Chondrocyte (in vitro differentiated cells): ENCODE measurements around the gene ZNF491. TPM values are rescaled to one million over a fixed set of nuclear protein-coding genes. Genes with fewer than 3 reads are reported as not detected.

Experiments
- DNase-seq: peaks from one replicate; pipeline ENCODE4 v3.0.0; 2021; ENCODE audit warnings: mixed read lengths, low spot score
- H3K27ac Mint-ChIP-seq: one replicate; pipeline ENCODE4 v1.8.0; 2021; ENCODE audit warnings: mild to moderate bottlenecking, moderate library complexity, mixed read lengths; ENCODE audit not compliant: unreplicated experiment
- H3K27me3 Mint-ChIP-seq: 2 replicates; pipeline ENCODE4 v1.8.0; 2021; ENCODE audit warnings: low read depth, mixed read lengths
- H3K36me3 Mint-ChIP-seq: 2 replicates; pipeline ENCODE4 v1.8.0; 2021; ENCODE audit warnings: low read depth, mixed read lengths
- H3K4me1 Mint-ChIP-seq: 2 replicates; pipeline ENCODE4 v1.8.0; 2021; ENCODE audit warnings: low read depth, mild to moderate bottlenecking, mixed read lengths
- H3K4me3 Mint-ChIP-seq: one replicate; pipeline ENCODE4 v1.8.0; 2021; ENCODE audit warnings: mild to moderate bottlenecking, moderate library complexity, mixed read lengths; ENCODE audit not compliant: unreplicated experiment
- H3K9me3 Mint-ChIP-seq: 2 replicates; pipeline ENCODE4 v1.8.0; 2021; ENCODE audit warnings: low read depth, mixed read lengths
- CTCF ChIP-seq: fragments of 200-600 bp; sonication (generic); IDR thresholded peaks from 2 replicates; pipeline ENCODE4 v1.5.0; 2021; ENCODE audit warnings: antibody characterized with exemption, mild to moderate bottlenecking, moderate library complexity
- long read RNA-seq: library from polyadenylated mRNA; stranded (forward); transcript quantifications from one replicate; pipeline ENCODE4 v2.0.0, GENCODE V29; 2021
- total RNA-seq: library from RNA; stranded (reverse); gene quantifications from 3 replicates; pipeline ENCODE4 v1.2.1, GENCODE V29; 2021

Gene ZNF491
- 3.6 to 7.1 TPM (median 4.2 TPM) in 3 replicates for total RNA-seq
- long read RNA-seq, partial matches to known transcripts: 0 of 1 reads
- long read RNA-seq, other reads (novel, unspliced or antisense): 1 of 1 reads

GRCh38 chr19:11798391-11799330, at the start of gene ZNF491:
TSS of gene ZNF491 (plus strand) at chr19:11798523. CDS start at chr19:11805954, 7,431 bp downstream.
- peaks cover 10% of the 10 kb centered on the region for H3K36me3 Mint-ChIP-seq
- H3K27ac Mint-ChIP-seq: peak within 1 kb of the TSS; percentile 98
- peak; percentile 77 for TF ChIP-seq CTCF
- H3K4me3 Mint-ChIP-seq: peak within 1 kb of the TSS; percentile 93
- H3K9me3 Mint-ChIP-seq: peaks cover 10% of the 10 kb centered on the region
- H3K27me3 Mint-ChIP-seq: no peaks in the 10 kb centered on the region
- peaks cover 15% of the 10 kb centered on the region for H3K4me1 Mint-ChIP-seq
- peak; percentile 97 for DNase-seq

- Mint-ChIP-seq H3K9me3 (peaks cover 57% of the 10 kb centered on the region), H3K4me1 (no peaks in the 10 kb centered on the region), H3K36me3 (peaks cover 16% of the 10 kb centered on the region), H3K27ac (no peak overlapping the region), H3K27me3 (no peaks in the 10 kb centered on the region), H3K4me3 (no peak overlapping the region)
- no peak for DNase-seq
- no peak for TF ChIP-seq CTCF
Measured at GRCh38 chr19:11749751-11750150, 48.6 kb upstream of the ZNF491 start.

- Mint-ChIP-seq H3K4me3 (no peak overlapping the region), H3K27ac (no peak overlapping the region), H3K36me3 (peaks cover 18% of the 10 kb centered on the region), H3K9me3 (peaks cover 74% of the 10 kb centered on the region), H3K27me3 (no peaks in the 10 kb centered on the region), H3K4me1 (no peaks in the 10 kb centered on the region)
- DNase-seq: no peak
- no peak for TF ChIP-seq CTCF
Measured at GRCh38 chr19:11752244-11752736, 46.0 kb upstream of the ZNF491 start.

- H3K9me3 Mint-ChIP-seq: peaks cover 60% of the 10 kb centered on the region
Measured at GRCh38 chr19:11754663-11755062, 43.7 kb upstream of the ZNF491 start.

More at GRCh38 chr19:11754663-11755062, 43.7 kb upstream of the ZNF491 start:
- Mint-ChIP-seq H3K36me3 (peaks cover 10% of the 10 kb centered on the region), H3K4me3 (no peak overlapping the region), H3K4me1 (no peaks in the 10 kb centered on the region), H3K27ac (no peak overlapping the region), H3K27me3 (no peaks in the 10 kb centered on the region)
- no peak for DNase-seq
- TF ChIP-seq CTCF: no peak
